Lower leg skin (tissue), 3 donors: Measurements from ENCODE around the gene ALOX5AP.

ENCODE experiments used
- POLR2A ChIP-seq, 2 donors: fragments of 450-650 bp; IDR thresholded peaks; one replicate each; pipeline ENCODE4 v1.6.1; 2016 to 2017; ENCODE audit warnings: antibody characterized with exemption in 2 of 2, mild to moderate bottlenecking in 1 of 2, moderate library complexity in 1 of 2
- TF ChIP-seq, protein P1 (sequence below), 3 donors: fragments of 450-650 bp; IDR thresholded peaks; one replicate each; pipeline ENCODE4 v1.5.1; 2016; ENCODE audit warnings: antibody characterized with exemption in 3 of 3, mild to moderate bottlenecking in 3 of 3, moderate library complexity in 2 of 3

DNA sequence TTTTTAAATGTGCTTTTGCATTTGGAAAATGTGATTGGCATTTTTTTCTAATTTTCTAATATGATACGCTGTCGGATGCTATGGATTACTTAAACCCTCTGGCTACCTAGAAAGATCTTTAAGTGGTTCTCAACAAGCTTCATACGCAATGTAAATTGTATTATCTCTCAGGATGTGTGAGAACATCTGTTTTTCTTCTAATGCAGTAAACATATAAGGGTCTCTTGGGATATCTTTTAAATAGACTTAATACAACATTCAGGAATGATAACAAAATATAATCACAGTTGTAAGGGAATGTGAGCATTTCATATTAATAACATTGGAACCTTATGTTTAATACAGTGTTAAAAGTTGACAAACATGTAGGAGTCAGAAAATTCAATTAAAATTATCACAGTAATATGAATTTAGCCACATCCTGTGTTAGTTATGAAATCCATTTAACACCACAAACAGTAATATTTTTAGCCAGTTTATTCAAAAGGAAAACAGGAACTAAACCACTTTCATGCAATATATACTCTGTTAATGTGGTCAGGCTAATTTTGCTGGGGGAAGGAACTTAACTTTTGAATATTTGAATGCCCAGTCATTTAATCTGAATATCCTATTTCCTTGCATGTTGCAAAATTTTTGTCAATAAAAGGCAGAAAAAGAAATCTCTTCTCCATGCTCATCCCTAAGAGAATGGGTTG, 15.0 kb upstream of the ALOX5AP start:
- no peak for TF ChIP-seq POLR2A (IDR thresholded peaks at IDR 0.05)
- TF ChIP-seq, protein P1, sequence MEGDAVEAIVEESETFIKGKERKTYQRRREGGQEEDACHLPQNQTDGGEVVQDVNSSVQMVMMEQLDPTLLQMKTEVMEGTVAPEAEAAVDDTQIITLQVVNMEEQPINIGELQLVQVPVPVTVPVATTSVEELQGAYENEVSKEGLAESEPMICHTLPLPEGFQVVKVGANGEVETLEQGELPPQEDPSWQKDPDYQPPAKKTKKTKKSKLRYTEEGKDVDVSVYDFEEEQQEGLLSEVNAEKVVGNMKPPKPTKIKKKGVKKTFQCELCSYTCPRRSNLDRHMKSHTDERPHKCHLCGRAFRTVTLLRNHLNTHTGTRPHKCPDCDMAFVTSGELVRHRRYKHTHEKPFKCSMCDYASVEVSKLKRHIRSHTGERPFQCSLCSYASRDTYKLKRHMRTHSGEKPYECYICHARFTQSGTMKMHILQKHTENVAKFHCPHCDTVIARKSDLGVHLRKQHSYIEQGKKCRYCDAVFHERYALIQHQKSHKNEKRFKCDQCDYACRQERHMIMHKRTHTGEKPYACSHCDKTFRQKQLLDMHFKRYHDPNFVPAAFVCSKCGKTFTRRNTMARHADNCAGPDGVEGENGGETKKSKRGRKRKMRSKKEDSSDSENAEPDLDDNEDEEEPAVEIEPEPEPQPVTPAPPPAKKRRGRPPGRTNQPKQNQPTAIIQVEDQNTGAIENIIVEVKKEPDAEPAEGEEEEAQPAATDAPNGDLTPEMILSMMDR (IDR thresholded peaks at IDR 0.05), result no peak
